SK-N-SH (cell line): ENCODE measurements around the gene CFAP251.

Experiments used
- CHD2 ChIP-seq: fragments of 150-350 bp; IDR thresholded peaks from 2 replicates; pipeline ENCODE4 v1.6.1; 2018; ENCODE audit warnings: low read length; ENCODE audit not compliant: partially characterized antibody
- CTCF ChIP-seq: fragments of 200-600 bp; sonication (generic); IDR thresholded peaks from 2 replicates; pipeline ENCODE4 v1.6.1; 2017; ENCODE audit warnings: antibody characterized with exemption, mild to moderate bottlenecking, moderate library complexity
- FOSL2 ChIP-seq: IDR thresholded peaks from 2 replicates; pipeline ENCODE4 v1.4.0; 2012; ENCODE audit warnings: low read depth, mild to moderate bottlenecking, moderate library complexity, borderline replicate concordance
- FOXJ3 ChIP-seq: sonication (generic); formaldehyde crosslinking; IDR thresholded peaks from 2 replicates; pipeline ENCODE4 v1.5.1; 2020; ENCODE audit warnings: mild to moderate bottlenecking, missing genetic modification reagents
- FOXM1 ChIP-seq: IDR thresholded peaks from 2 replicates; pipeline ENCODE4 v1.4.0; 2012; ENCODE audit warnings: low read depth, mild to moderate bottlenecking
- JUND ChIP-seq: IDR thresholded peaks from 2 replicates; pipeline ENCODE4 v1.4.0; 2012
- POLR2AphosphoS5 ChIP-seq: IDR thresholded peaks from 2 replicates; pipeline ENCODE4 v1.6.1; 2012; ENCODE audit warnings: low read depth, low read length
- SMC3 ChIP-seq: IDR thresholded peaks from 2 replicates; pipeline ENCODE4 v1.6.1; 2012; ENCODE audit warnings: low read depth, low read length, improper control_type of control experiment

- no peak for TF ChIP-seq JUND
- no peak for TF ChIP-seq SMC3
- TF ChIP-seq CTCF, result no peak
- no peak for TF ChIP-seq POLR2AphosphoS5
- no peak for TF ChIP-seq FOXM1
- no peak for TF ChIP-seq CHD2
- TF ChIP-seq FOSL2, result no peak
- no peak for TF ChIP-seq FOXJ3 (CRISPR knock-in tag)
Measured at GRCh38 chr12:121943926-121944325, 25.5 kb downstream of the CFAP251 start.
